Astrocyte (in vitro differentiated cells and primary cell): Measurements from ENCODE around the gene FMN2. TPM values are rescaled to one million over a fixed set of nuclear protein-coding genes. Genes with fewer than 3 reads are reported as not detected.

Source experiments
- DNase-seq: peaks from one replicate; pipeline ENCODE4 v3.0.0-alpha.2; 2010; ENCODE audit warnings: low read depth
- FAIRE-seq: peaks from 2 replicates; lab custom pipeline; 2011; peaks lifted over from hg19 to GRCh38; lab: Jason Lieb, UNC
- H2AFZ ChIP-seq: 2 replicates; pipeline ENCODE4 v1.6.0; 2012; ENCODE audit warnings: low read depth, low read length, inconsistent platforms
- H3K27ac ChIP-seq: 2 replicates; pipeline ENCODE4 v1.5.1; 2011; ENCODE audit warnings: low read depth, low read length, inconsistent platforms
- H3K27me3 ChIP-seq: 2 replicates; pipeline ENCODE4 v1.6.0; 2011; ENCODE audit warnings: low read length, inconsistent platforms; ENCODE audit not compliant: insufficient read depth
- H3K36me3 ChIP-seq: 2 replicates; pipeline ENCODE4 v1.5.1; 2011; ENCODE audit warnings: low read length, inconsistent platforms; ENCODE audit not compliant: insufficient read depth
- H3K4me1 ChIP-seq: 2 replicates; pipeline ENCODE4 v1.5.1; 2011; ENCODE audit warnings: low read length, inconsistent platforms; ENCODE audit not compliant: insufficient read depth
- H3K4me2 ChIP-seq: 2 replicates; pipeline ENCODE4 v1.6.0; 2012; ENCODE audit warnings: low read length, inconsistent platforms
- H3K4me3 ChIP-seq: 2 replicates; pipeline ENCODE4 v1.5.1; 2011; ENCODE audit warnings: low read depth, mild to moderate bottlenecking, low read length, inconsistent platforms; ENCODE audit not compliant: insufficient read depth
- H3K79me2 ChIP-seq: 2 replicates; pipeline ENCODE4 v1.6.0; 2012; ENCODE audit warnings: mild to moderate bottlenecking, low read length, inconsistent platforms; ENCODE audit not compliant: insufficient read depth
- H3K9ac ChIP-seq: 2 replicates; pipeline ENCODE4 v1.6.0; 2012; ENCODE audit warnings: mild to moderate bottlenecking, low read length, inconsistent platforms
- H3K9me3 ChIP-seq: 2 replicates; pipeline ENCODE4 v1.5.1; 2012; ENCODE audit warnings: low read depth, mild to moderate bottlenecking, low read length, inconsistent platforms; ENCODE audit not compliant: insufficient read depth
- H4K20me1 ChIP-seq: 2 replicates; pipeline ENCODE4 v1.6.0; 2012; ENCODE audit warnings: low read length, inconsistent platforms; ENCODE audit not compliant: insufficient read depth
- H3K27ac Mint-ChIP-seq: one replicate; pipeline ENCODE4 v1.8.0; 2021; ENCODE audit warnings: mild to moderate bottlenecking, mixed read lengths; ENCODE audit not compliant: unreplicated experiment
- H3K27me3 Mint-ChIP-seq: one replicate; pipeline ENCODE4 v1.8.0; 2021; ENCODE audit warnings: low read depth, mixed read lengths; ENCODE audit not compliant: unreplicated experiment
- H3K36me3 Mint-ChIP-seq: one replicate; pipeline ENCODE4 v1.8.0; 2021; ENCODE audit warnings: low read depth, mixed read lengths; ENCODE audit not compliant: unreplicated experiment
- H3K4me1 Mint-ChIP-seq: one replicate; pipeline ENCODE4 v1.8.0; 2021; ENCODE audit warnings: low read depth, mixed read lengths; ENCODE audit not compliant: unreplicated experiment
- H3K4me3 Mint-ChIP-seq: one replicate; pipeline ENCODE4 v1.8.0; 2021; ENCODE audit warnings: mild to moderate bottlenecking, moderate library complexity, mixed read lengths; ENCODE audit not compliant: unreplicated experiment
- H3K9me3 Mint-ChIP-seq: one replicate; pipeline ENCODE4 v1.8.0; 2021; ENCODE audit warnings: mild to moderate bottlenecking, mixed read lengths; ENCODE audit not compliant: unreplicated experiment
- CTCF ChIP-seq: IDR thresholded peaks from 2 replicates; pipeline ENCODE4 v1.5.1; 2011; ENCODE audit warnings: low read depth, mild to moderate bottlenecking, inconsistent platforms, low read length, moderate library complexity; ENCODE audit not compliant: insufficient read depth
- EZH2 ChIP-seq: IDR thresholded peaks from 2 replicates; pipeline ENCODE4 v1.6.1; 2012; ENCODE audit warnings: mild to moderate bottlenecking, low read length, inconsistent platforms; ENCODE audit not compliant: insufficient read depth
- total RNA-seq: library from RNA; stranded (reverse); gene quantifications from 2 replicates; pipeline ENCODE4 v1.2.1, GENCODE V29; 2021

FMN2 gene
- total RNA-seq, 1 donor from 2014 or later, result 2.4 TPM

GRCh38 chr1:240058049-240058448 lies 33.6 kb upstream of the FMN2 start:
- no peak for FAIRE-seq

GRCh38 chr1:240068961-240069360 lies 22.7 kb upstream of the FMN2 start:
- no peak overlapping the region for H3K4me3 Mint-ChIP-seq
- no peak overlapping the region for H3K27ac ChIP-seq
- H3K27me3 ChIP-seq, result no peaks in the 10 kb centered on the region
- DNase-seq, result no peak
- H3K36me3 ChIP-seq, result no peaks in the 10 kb centered on the region
- no peak overlapping the region for H3K4me2 ChIP-seq
- H3K4me3 ChIP-seq, result no peak overlapping the region
- H3K4me1 ChIP-seq, result no peaks in the 10 kb centered on the region
- no peak overlapping the region for H2AFZ ChIP-seq
- no peak for TF ChIP-seq CTCF
- no peak for TF ChIP-seq EZH2
- H3K9ac ChIP-seq, result no peak overlapping the region
- H3K4me1 Mint-ChIP-seq, result no peaks in the 10 kb centered on the region
- H3K27me3 Mint-ChIP-seq, result no peaks in the 10 kb centered on the region
- H3K27ac Mint-ChIP-seq, result no peak overlapping the region
- no peaks in the 10 kb centered on the region for H3K79me2 ChIP-seq
- H3K36me3 Mint-ChIP-seq, result no peaks in the 10 kb centered on the region
- no peak for FAIRE-seq
- H4K20me1 ChIP-seq, result no peaks in the 10 kb centered on the region
- H3K9me3 Mint-ChIP-seq, result no peaks in the 10 kb centered on the region
- H3K9me3 ChIP-seq, result no peaks in the 10 kb centered on the region

More at GRCh38 chr1:240058049-240058448, 33.6 kb upstream of the FMN2 start:
- Histone ChIP-seq H3K9me3 (no peaks in the 10 kb centered on the region), H3K27ac (no peak overlapping the region), H3K9ac (no peak overlapping the region), H4K20me1 (no peaks in the 10 kb centered on the region), H3K27me3 (no peaks in the 10 kb centered on the region), H3K4me2 (no peak overlapping the region), H3K4me1 (no peaks in the 10 kb centered on the region), H3K36me3 (no peaks in the 10 kb centered on the region), H2AFZ (no peak overlapping the region), H3K4me3 (no peak overlapping the region), H3K79me2 (no peaks in the 10 kb centered on the region)
- H3K27me3 Mint-ChIP-seq, result peaks cover 5% of the 10 kb centered on the region
- H3K36me3 Mint-ChIP-seq, result no peaks in the 10 kb centered on the region
- no peak for TF ChIP-seq CTCF
- TF ChIP-seq EZH2, result no peak
- H3K4me1 Mint-ChIP-seq, result no peaks in the 10 kb centered on the region
- DNase-seq, result no peak
- H3K9me3 Mint-ChIP-seq, result peaks cover 2% of the 10 kb centered on the region
- no peak overlapping the region for H3K27ac Mint-ChIP-seq
- no peak overlapping the region for H3K4me3 Mint-ChIP-seq

GRCh38 chr1:240070188-240070587 lies 21.5 kb upstream of the FMN2 start:
- no peaks in the 10 kb centered on the region for H3K27me3 Mint-ChIP-seq
- no peak overlapping the region for H3K4me2 ChIP-seq

More at GRCh38 chr1:240070188-240070587, 21.5 kb upstream of the FMN2 start:
- H3K36me3 ChIP-seq, result no peaks in the 10 kb centered on the region
- no peaks in the 10 kb centered on the region for H3K9me3 Mint-ChIP-seq
- H3K79me2 ChIP-seq, result no peaks in the 10 kb centered on the region
- H3K36me3 Mint-ChIP-seq, result no peaks in the 10 kb centered on the region
- no peak overlapping the region for H3K27ac ChIP-seq
- H3K27ac Mint-ChIP-seq, result no peak overlapping the region
- no peak overlapping the region for H2AFZ ChIP-seq
- FAIRE-seq (no peak), DNase-seq (no peak)
- no peaks in the 10 kb centered on the region for H3K27me3 ChIP-seq
- no peak overlapping the region for H3K4me3 Mint-ChIP-seq
- H3K4me1 Mint-ChIP-seq, result no peaks in the 10 kb centered on the region
- no peak overlapping the region for H3K4me3 ChIP-seq
- no peak overlapping the region for H3K9ac ChIP-seq
- H3K4me1 ChIP-seq, result no peaks in the 10 kb centered on the region
- H4K20me1 ChIP-seq, result no peaks in the 10 kb centered on the region
- no peaks in the 10 kb centered on the region for H3K9me3 ChIP-seq
- TF ChIP-seq CTCF, result no peak
- no peak for TF ChIP-seq EZH2
